ENCODE measurements around the gene GM2A. TPM values are rescaled to one million over a fixed set of nuclear protein-coding genes. Genes with fewer than 3 reads are reported as not detected.

Gene GM2A
- total RNA-seq, 1 experiment from 2014 or later = 90.2 TPM

DNA sequence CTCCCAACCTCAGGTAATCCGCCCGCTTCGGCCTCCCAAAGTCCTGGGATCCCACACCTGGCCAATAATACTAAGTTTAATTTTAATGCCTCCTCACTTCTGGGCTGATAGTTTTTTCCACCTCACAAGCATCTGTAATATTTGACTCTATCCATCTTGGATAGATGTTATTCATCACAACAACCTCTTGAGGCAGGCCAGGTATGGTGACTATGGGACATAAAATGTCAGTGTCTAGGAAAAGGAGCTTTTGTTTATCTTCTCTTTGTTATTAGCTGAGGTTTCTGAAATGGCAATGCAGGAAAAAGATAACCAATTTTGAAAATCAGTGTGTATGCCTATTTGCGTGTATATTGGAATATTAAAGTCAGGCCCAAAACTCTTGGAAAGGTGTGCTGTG, 27.9 kb upstream of the GM2A start:
- Histone ChIP-seq H3K9me3 (ENCODE audit: low read length) (no peaks in the 10 kb centered on the region), H3K9ac (ENCODE audit: low read length) (no peak overlapping the region), H3K4me2 (ENCODE audit: low read length) (no peak overlapping the region), H3K4me3 (ENCODE audit: low read length) (no peak overlapping the region), H3K79me2 (ENCODE audit: low read length) (no peaks in the 10 kb centered on the region), H3K27me3 (ENCODE audit: low read length) (no peaks in the 10 kb centered on the region), H2AFZ (ENCODE audit: low read length) (no peak overlapping the region), H3K9me2 (replicated peaks; ENCODE audit: low read length) (no peaks in the 10 kb centered on the region), H3K4me1 (ENCODE audit: insufficient read depth, low read length) (peaks cover 19% of the 10 kb centered on the region; the same call in 1 of the 2 replicates), H3K36me3 (ENCODE audit: low read depth, low read length) (no peaks in the 10 kb centered on the region), H3K27ac (ENCODE audit: low read length) (no peak overlapping the region), H4K20me1 (ENCODE audit: low read length) (no peaks in the 10 kb centered on the region), H3F3A (ENCODE audit: low read length, unreplicated experiment) (no peaks in the 10 kb centered on the region)
- BruUV-seq (replicated peaks) = no TSS peak
- intact Hi-C loops (cut with micrococcal nuclease) = no loop called here
- ATAC-seq (no peak), DNase-seq (no peak)
- CTCF ChIA-PET = interaction anchor here (0.6 kb wide), 1 partner anchor 14 kb away, joined by 3 read pairs; no protein-coding TSS in a partner anchor
- POLR2A ChIA-PET (ENCODE audit: unreplicated experiment) = no interaction called here
- TF ChIP-seq EZH2 (IDR thresholded peaks at IDR 0.05; ENCODE audit: low read length, unreplicated experiment) = no peak
- TF ChIP-seq, protein P1, sequence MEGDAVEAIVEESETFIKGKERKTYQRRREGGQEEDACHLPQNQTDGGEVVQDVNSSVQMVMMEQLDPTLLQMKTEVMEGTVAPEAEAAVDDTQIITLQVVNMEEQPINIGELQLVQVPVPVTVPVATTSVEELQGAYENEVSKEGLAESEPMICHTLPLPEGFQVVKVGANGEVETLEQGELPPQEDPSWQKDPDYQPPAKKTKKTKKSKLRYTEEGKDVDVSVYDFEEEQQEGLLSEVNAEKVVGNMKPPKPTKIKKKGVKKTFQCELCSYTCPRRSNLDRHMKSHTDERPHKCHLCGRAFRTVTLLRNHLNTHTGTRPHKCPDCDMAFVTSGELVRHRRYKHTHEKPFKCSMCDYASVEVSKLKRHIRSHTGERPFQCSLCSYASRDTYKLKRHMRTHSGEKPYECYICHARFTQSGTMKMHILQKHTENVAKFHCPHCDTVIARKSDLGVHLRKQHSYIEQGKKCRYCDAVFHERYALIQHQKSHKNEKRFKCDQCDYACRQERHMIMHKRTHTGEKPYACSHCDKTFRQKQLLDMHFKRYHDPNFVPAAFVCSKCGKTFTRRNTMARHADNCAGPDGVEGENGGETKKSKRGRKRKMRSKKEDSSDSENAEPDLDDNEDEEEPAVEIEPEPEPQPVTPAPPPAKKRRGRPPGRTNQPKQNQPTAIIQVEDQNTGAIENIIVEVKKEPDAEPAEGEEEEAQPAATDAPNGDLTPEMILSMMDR (conservative IDR thresholded peaks at IDR 0.05; ENCODE audit: low read depth, low read length) = no peak
- TF ChIP-seq EZH2phosphoT487 (IDR thresholded peaks at IDR 0.05; ENCODE audit: borderline replicate concordance, low read length) = no peak

DNA sequence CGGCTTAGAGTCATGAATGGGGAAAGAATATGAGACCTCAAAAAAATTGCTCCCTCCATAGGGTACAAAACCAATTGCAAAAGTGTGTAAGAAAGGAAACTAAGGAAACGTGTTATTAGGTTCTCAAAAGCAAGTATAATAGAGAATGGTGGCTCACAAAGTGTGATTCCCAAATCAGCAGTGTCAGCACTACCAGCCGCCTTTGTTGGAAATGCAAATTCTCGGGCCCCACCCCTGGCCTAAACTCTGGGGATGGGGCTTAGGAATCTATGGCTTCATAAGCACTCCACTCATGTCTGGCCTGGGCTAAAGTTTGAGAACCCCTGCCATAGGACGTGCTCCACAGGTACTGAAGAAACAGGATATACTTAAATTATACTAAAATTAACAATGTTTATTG, 27.5 kb upstream of the GM2A start:
- Histone ChIP-seq H3K27me3 (ENCODE audit: low read length) (no peaks in the 10 kb centered on the region), H3K9ac (ENCODE audit: low read length) (no peak overlapping the region), H3K9me2 (replicated peaks; ENCODE audit: low read length) (no peaks in the 10 kb centered on the region), H3K4me1 (ENCODE audit: insufficient read depth, low read length) (peaks cover 19% of the 10 kb centered on the region; the same call in 1 of the 2 replicates), H3K4me2 (ENCODE audit: low read length) (no peak overlapping the region), H4K20me1 (ENCODE audit: low read length) (no peaks in the 10 kb centered on the region), H3K36me3 (ENCODE audit: low read depth, low read length) (no peaks in the 10 kb centered on the region), H3K27ac (ENCODE audit: low read length) (no peak overlapping the region), H3K79me2 (ENCODE audit: low read length) (no peaks in the 10 kb centered on the region), H3K9me3 (ENCODE audit: low read length) (no peaks in the 10 kb centered on the region), H3K4me3 (ENCODE audit: low read length) (no peak overlapping the region), H2AFZ (ENCODE audit: low read length) (no peak overlapping the region), H3F3A (ENCODE audit: low read length, unreplicated experiment) (no peaks in the 10 kb centered on the region)
- ChIA-PET CTCF (interaction anchor here (0.6 kb wide), 1 partner anchor 14 kb away, joined by 3 read pairs; no protein-coding TSS in a partner anchor), POLR2A (ENCODE audit: unreplicated experiment) (no interaction called here)
- ATAC-seq = no peak
- BruUV-seq (replicated peaks) = no TSS peak
- TF ChIP-seq EZH2 (IDR thresholded peaks at IDR 0.05; ENCODE audit: low read length, unreplicated experiment) (no peak), EZH2phosphoT487 (IDR thresholded peaks at IDR 0.05; ENCODE audit: borderline replicate concordance, low read length) (no peak)
- TF ChIP-seq, protein P1 (conservative IDR thresholded peaks at IDR 0.05; ENCODE audit: low read depth, low read length) = no peak
- no peak for DNase-seq
- intact Hi-C loops (cut with micrococcal nuclease) = no loop called here

DNA sequence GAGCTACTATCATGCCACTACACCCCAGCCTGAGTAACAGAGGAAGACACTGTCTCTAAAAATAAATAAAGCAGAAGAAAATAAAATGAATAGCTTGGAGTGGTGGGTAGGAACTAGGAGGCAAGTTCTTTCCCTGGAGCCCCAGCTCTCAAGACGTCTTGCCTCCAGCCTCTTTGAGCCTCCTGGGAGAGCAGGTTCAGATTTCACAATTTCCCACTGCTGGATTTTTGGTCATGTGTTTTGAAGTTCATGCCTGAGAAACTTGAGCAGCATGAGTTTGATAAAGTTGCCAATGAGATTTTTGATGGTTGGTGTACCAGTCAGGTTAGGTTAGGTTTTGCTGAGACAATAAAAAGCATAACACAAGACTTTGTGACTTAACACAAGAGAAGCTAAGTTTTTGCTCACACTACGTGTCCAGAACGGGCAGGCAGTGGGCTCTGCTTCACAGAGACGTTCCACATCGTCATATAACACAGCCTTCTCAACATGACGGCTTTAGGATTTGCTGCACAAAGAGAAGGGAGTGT, 25.0 kb upstream of the GM2A start:
- H3K27me3 ChIP-seq (ENCODE audit: low read length) = no peaks in the 10 kb centered on the region
- no peak overlapping the region for H3K4me2 ChIP-seq (ENCODE audit: low read length)
- DNase-seq (no peak), ATAC-seq (no peak)
- no peak overlapping the region for H2AFZ ChIP-seq (ENCODE audit: low read length)
- TF ChIP-seq, protein P1 (conservative IDR thresholded peaks at IDR 0.05; ENCODE audit: low read depth, low read length) = no peak
- TF ChIP-seq EZH2phosphoT487 (IDR thresholded peaks at IDR 0.05; ENCODE audit: borderline replicate concordance, low read length) (no peak), EZH2 (IDR thresholded peaks at IDR 0.05; ENCODE audit: low read length, unreplicated experiment) (no peak)
- H3K79me2 ChIP-seq (ENCODE audit: low read length) = no peaks in the 10 kb centered on the region
- H3K27ac ChIP-seq (ENCODE audit: low read length) = no peak overlapping the region
- H3K4me3 ChIP-seq (ENCODE audit: low read length) = no peak overlapping the region
- no peaks in the 10 kb centered on the region for H3F3A ChIP-seq (ENCODE audit: low read length, unreplicated experiment)
- POLR2A ChIA-PET (ENCODE audit: unreplicated experiment) = no interaction called here
- intact Hi-C loops (cut with micrococcal nuclease) = no loop called here
- CTCF ChIA-PET = no interaction called here
- no TSS peak for BruUV-seq (replicated peaks)
- no peaks in the 10 kb centered on the region for H3K9me2 ChIP-seq (replicated peaks; ENCODE audit: low read length)
- H3K4me1 ChIP-seq (ENCODE audit: insufficient read depth, low read length) = peaks cover 5% of the 10 kb centered on the region; the same call in 1 of the 2 replicates
- no peaks in the 10 kb centered on the region for H4K20me1 ChIP-seq (ENCODE audit: low read length)
- no peaks in the 10 kb centered on the region for H3K36me3 ChIP-seq (ENCODE audit: low read depth, low read length)
- H3K9ac ChIP-seq (ENCODE audit: low read length) = no peak overlapping the region
- H3K9me3 ChIP-seq (ENCODE audit: low read length) = no peaks in the 10 kb centered on the region
